Measurements from ENCODE around the gene DSN1.

GRCh38 chr20:36745927-36746659, 27.5 kb downstream of the DSN1 start, which contains the start of gene NDRG3:
- TF ChIP-seq RBBP5 (conservative IDR thresholded peaks at IDR 0.05) = no peak
- TF ChIP-seq CEBPB (IDR thresholded peaks at IDR 0.05; ENCODE audit: borderline replicate concordance in 1 of 2, low read depth in 2 of 2, low read length in 2 of 2) = no peak
- no peak for TF ChIP-seq HDAC6 (IDR thresholded peaks at IDR 0.05; ENCODE audit: unreplicated experiment)
- TF ChIP-seq USF2 (IDR thresholded peaks at IDR 0.05; ENCODE audit: borderline replicate concordance, low read depth, low read length) = no peak
- TF ChIP-seq PRDM15 (CRISPR knock-in tag; IDR thresholded peaks at IDR 0.05) = no peak
- peak; percentile 63 for TF ChIP-seq POLR2A (IDR thresholded peaks at IDR 0.05; ENCODE audit: low read depth, low read length)
